Measurements from ENCODE around the gene ETNK1.
A peak's percentile ranks its signal among the peaks of the same experiment; 100 is the strongest.
"Not testable (repeated sequence)": the region's sequence is repeated elsewhere in the genome, so short reads cannot be mapped to it uniquely, and the experiment has no call there.

Gene ETNK1

GRCh38 chr12:22691319-22691718 is 66.3 kb downstream of the ETNK1 start:
- no peak for DNase-seq

- not testable (repeated sequence) for DNase-seq
Observed at GRCh38 chr12:22692467-22692866, 67.5 kb downstream of the ETNK1 start.

DNA sequence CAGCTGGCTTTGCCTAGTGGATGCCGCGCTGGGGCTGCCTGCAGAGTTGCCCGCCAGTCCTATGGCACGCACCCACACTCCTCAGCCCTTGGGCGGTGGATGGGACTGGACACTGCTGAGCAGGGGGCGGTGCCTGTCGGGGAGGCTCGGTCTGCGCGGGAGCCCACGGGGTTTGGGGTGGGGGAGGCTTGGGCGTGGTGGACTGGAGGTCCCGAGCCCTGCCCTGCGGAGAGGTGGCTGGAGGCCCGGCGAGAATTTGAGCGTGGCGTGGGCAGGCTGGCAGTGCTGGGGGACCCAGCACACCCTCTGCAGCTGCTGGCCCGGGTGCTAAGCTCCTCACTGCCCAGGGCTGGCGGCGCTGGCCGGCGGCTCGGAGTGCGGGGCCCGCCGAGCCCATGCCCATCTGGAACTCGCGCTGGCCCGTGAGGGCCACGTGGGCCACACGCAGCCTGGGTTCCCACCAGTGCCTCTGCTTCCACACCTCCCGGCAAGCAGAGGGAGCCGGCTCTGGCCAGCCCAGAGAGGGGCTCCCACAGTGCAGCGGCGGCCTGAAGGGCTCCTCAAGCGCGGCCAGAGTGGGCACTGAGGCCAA is 68.1 kb downstream of the ETNK1 start:
- DNase-seq, result no peak

DNA sequence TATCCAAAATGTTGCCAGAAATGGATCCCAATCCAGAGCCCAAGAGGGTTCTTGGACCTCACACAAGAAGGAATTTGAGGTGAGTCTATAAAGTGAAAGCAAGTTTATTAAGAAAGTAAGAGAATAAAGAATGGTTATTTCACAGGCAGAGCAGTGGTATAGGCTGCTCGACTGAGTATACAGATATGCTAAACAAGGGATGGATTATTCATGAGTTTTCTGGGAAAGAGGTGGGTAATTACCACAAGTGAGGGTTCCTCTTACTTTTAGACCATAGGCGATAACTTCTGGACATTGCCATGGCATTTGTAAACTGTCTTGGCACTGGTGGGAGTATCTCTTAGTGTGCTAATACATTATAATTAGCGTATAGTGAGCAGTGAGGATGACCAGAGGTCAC is 73.6 kb downstream of the ETNK1 start:
- DNase-seq, result no peak

- DNase-seq, result peak; percentile 15
Observed at GRCh38 chr12:22699705-22700104, 74.7 kb downstream of the ETNK1 start.

- DNase-seq, result no peak
Observed at GRCh38 chr12:22700106-22700505, 75.1 kb downstream of the ETNK1 start.

DNA sequence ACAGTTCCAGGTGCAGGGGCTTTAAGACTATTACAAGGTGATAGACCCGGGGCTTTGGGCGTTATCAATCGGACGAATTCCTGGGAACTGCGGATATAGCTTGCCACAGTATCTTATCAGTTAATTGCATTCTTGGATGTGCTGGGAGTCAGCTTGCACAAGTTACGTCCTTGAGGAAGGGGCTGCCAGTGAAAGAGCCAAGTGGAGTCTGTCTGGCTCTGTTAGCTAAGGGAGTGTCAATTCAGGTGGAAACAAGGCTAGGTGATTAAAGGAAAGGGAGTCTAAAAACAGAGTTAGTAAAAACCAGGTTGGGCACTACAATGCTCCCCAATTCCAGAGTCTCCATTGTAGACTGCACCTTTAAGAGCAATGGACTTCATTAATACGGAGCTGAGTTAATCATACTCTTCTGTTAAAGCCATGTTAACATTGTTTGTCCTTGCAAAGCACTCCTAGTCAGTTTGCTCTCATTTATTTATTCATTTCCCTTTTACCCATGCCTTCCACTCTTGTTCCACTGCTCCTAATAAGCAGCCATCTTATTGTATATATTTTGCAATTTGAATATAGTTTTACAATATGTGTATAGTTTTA is 76.3 kb downstream of the ETNK1 start:
- not testable (repeated sequence) for DNase-seq

GRCh38 chr12:22702690-22703089 is 77.7 kb downstream of the ETNK1 start:
- DNase-seq, result no peak

DNA sequence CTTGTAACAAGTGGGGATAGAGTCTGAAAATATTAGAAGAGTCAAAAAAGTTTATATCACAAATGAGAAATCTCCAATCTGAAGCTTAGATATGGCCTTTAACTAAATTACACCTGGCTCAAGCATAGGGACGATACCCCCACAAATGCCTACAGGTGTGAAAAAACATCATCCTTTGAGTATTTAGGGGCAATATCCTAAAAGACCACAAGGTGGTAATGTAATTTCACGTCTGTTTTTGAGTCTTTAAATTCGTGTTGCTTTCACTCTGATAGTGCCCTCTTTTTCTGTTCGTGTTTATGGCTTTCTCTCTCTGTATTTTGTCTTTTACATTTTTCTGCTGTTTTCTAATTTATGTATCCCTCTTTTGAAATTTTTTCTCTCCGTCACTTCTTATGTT is 84.3 kb downstream of the ETNK1 start:
- peak; percentile 11 for DNase-seq

- no peak for DNase-seq
Observed at GRCh38 chr12:22712083-22712482, 87.1 kb downstream of the ETNK1 start.

- no peak for DNase-seq
Observed at GRCh38 chr12:22715254-22715653, 90.3 kb downstream of the ETNK1 start.

DNA sequence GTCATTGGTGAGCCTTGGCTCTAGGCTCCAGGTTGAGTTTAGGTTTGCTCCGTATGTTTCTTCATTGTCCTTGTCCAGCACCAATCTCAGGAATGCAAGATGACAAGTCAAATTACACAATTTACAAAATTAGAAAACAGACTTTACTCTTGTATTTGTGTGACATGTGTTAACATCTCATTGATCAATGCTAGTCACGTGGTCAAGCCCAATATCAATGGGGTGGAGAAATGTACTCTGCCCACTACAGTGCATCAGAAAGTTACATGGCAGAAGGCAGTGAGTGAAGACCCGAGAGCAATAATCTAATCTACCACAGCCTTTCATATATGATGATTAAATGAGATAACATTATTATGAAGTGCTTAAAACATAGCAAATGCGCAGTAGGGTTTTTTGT is 94.8 kb downstream of the ETNK1 start:
- no peak for DNase-seq

- no peak for DNase-seq
Observed at GRCh38 chr12:22722081-22722480, 97.1 kb downstream of the ETNK1 start.

DNA sequence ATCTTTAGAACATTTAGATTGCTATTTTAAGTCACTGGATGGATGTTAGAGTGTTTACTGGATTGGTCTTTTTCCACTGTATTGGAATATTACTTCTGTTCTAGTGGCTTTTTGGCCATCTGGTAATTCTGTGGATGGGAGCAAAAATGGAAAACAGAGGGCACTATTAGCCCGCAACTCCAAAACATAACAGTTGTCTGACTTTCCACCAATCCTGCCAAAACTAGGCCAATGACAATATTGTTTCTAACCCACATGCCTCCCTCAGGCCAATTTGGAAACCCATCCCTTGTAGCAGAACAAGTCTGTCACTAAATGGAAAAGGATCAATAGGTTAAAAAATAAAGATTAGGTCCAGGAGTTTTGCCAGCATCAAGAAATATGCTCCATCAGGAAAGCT is 97.8 kb downstream of the ETNK1 start:
- no peak for DNase-seq

DNA sequence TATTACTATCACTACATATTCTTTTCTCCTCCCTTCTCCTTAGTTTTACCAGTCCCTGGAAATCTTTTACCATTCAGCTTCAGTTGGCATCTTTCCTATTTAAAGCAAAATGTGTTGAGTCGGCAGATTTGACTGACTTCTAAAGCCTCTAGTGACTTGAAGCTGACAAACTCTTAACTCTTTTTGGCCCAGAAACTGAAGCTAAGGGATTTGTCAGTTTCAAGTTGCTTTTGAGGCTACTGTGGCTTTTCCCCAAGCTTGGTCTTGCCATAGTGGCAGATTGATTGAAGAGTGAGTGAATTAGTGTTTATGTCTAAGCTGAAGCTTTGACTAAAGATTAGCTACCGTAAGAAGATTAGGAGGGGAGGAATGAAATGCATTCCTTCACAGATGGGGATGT is 104.0 kb downstream of the ETNK1 start:
- no peak for DNase-seq

- no peak for DNase-seq
Observed at GRCh38 chr12:22729431-22729956, 104.5 kb downstream of the ETNK1 start.

- no peak for DNase-seq
Observed at GRCh38 chr12:22729957-22730443, 105.0 kb downstream of the ETNK1 start.

DNA sequence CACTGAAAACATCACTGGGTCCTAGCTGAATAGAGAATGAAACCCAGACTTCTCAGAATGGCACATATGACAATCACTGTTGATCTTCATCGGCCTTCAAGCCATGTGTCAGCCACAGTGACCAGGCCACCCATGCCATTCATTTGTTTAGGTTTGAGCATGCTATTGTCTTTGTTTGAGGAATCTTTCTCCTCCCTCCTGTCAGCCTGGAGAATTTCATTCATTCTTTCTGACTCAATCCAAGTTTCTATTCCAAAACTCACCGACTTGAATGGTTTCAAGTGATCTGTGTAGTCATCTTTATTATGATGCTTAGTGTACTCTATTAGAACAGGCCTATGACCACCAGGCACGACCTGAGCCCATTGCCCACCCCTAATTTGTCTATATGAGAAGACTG is 106.3 kb downstream of the ETNK1 start:
- DNase-seq, result no peak

DNA sequence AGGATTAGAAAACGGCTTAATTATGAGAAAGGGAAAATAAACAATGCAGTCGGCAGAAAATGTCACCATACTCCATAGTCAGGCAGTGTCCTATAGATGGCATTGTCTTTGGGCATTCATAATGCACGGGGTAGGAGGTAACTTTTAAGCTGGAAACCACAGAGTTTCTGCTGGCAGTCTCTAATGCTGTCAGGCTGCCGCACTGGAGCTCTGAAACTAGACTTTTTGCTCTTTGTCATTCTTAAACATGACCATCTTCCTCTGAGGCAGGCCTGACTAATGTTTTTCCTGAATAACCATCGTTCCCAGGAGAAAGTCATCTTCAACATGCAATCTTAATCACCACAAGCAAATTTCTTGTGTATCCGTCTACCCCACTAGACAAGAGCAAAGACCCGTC is 108.8 kb downstream of the ETNK1 start:
- no peak for DNase-seq

- DNase-seq, result no peak
Observed at GRCh38 chr12:22738945-22739344, 114.0 kb downstream of the ETNK1 start.
